Esophagus squamous epithelium (tissue), 4 donors: ENCODE data around the gene ZNF181.

Experiments
- CTCF ChIP-seq, 6 experiments: fragments of 450-650 bp in 4 of 6; fragments of 200-600 bp in 2 of 6; sonication (generic) in 2 of 6; IDR thresholded peaks; one replicate each; pipeline ENCODE4 v1.5.1; 2016 to 2019; ENCODE audit warnings: antibody characterized with exemption in 6 of 6, mild to moderate bottlenecking in 4 of 6, moderate library complexity in 4 of 6
- POLR2A ChIP-seq, 4 donors: fragments of 450-650 bp; IDR thresholded peaks; one replicate each; pipeline ENCODE4 v1.6.1; 2017; ENCODE audit warnings: antibody characterized with exemption in 4 of 4, mild to moderate bottlenecking in 4 of 4, moderate library complexity in 3 of 4

GRCh38 chr19:34712395-34713261, 21.4 kb upstream of the ZNF181 start:
- peak; percentile 70 to 89 (median 82) for TF ChIP-seq CTCF (IDR thresholded peaks at IDR 0.05)
- TF ChIP-seq POLR2A (IDR thresholded peaks at IDR 0.05), result no peak
